Lower leg skin (tissue), 3 donors: ENCODE measurements around the gene TPSD1.

ENCODE experiments used
- POLR2A ChIP-seq, 2 donors: fragments of 450-650 bp; IDR thresholded peaks; one replicate each; pipeline ENCODE4 v1.6.1; 2016 to 2017; ENCODE audit warnings: antibody characterized with exemption in 2 of 2, mild to moderate bottlenecking in 1 of 2, moderate library complexity in 1 of 2
- TF ChIP-seq, protein P1 (sequence below), 3 donors: fragments of 450-650 bp; IDR thresholded peaks; one replicate each; pipeline ENCODE4 v1.5.1; 2016; ENCODE audit warnings: antibody characterized with exemption in 3 of 3, mild to moderate bottlenecking in 3 of 3, moderate library complexity in 2 of 3

DNA sequence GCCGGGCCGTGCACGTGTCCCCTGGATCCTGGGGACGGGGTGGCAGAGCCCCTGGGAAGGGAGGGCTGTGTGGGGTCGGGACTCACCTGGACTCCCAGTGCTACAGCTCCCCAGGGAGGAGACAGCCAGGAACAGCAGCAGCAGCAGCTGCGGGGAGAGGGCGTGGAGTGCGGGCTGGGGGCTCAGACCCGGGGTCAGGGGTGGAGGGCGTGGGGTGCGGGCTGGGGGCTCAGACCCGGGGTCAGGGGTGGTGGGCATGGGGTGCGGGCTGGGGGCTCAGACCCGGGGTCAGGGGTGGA is 20.7 kb downstream of the TPSD1 start:
- TF ChIP-seq, protein P1, sequence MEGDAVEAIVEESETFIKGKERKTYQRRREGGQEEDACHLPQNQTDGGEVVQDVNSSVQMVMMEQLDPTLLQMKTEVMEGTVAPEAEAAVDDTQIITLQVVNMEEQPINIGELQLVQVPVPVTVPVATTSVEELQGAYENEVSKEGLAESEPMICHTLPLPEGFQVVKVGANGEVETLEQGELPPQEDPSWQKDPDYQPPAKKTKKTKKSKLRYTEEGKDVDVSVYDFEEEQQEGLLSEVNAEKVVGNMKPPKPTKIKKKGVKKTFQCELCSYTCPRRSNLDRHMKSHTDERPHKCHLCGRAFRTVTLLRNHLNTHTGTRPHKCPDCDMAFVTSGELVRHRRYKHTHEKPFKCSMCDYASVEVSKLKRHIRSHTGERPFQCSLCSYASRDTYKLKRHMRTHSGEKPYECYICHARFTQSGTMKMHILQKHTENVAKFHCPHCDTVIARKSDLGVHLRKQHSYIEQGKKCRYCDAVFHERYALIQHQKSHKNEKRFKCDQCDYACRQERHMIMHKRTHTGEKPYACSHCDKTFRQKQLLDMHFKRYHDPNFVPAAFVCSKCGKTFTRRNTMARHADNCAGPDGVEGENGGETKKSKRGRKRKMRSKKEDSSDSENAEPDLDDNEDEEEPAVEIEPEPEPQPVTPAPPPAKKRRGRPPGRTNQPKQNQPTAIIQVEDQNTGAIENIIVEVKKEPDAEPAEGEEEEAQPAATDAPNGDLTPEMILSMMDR (IDR thresholded peaks at IDR 0.05): no peak
- no peak for TF ChIP-seq POLR2A (IDR thresholded peaks at IDR 0.05)
